ENCODE data around the gene PARM1.

- no peak for TF ChIP-seq EZH2phosphoT487 (IDR thresholded peaks at IDR 0.05; ENCODE audit: insufficient read depth, low read depth)
- no peak for TF ChIP-seq EZH2 (IDR thresholded peaks at IDR 0.05; ENCODE audit: insufficient read depth, poor library complexity, severe bottlenecking)
These were observed 8.2 kb downstream of the PARM1 start for GRCh38 chr4:74941123-74941522.
